GM21619 (cell line): ENCODE data around the gene CCDC50.

Source experiments
- ATAC-seq: cut with Tn5 transposase; IDR thresholded peaks from one replicate; pipeline ENCODE4 v1.9.1; 2021; ENCODE audit not compliant: unreplicated experiment

CCDC50 gene

DNA sequence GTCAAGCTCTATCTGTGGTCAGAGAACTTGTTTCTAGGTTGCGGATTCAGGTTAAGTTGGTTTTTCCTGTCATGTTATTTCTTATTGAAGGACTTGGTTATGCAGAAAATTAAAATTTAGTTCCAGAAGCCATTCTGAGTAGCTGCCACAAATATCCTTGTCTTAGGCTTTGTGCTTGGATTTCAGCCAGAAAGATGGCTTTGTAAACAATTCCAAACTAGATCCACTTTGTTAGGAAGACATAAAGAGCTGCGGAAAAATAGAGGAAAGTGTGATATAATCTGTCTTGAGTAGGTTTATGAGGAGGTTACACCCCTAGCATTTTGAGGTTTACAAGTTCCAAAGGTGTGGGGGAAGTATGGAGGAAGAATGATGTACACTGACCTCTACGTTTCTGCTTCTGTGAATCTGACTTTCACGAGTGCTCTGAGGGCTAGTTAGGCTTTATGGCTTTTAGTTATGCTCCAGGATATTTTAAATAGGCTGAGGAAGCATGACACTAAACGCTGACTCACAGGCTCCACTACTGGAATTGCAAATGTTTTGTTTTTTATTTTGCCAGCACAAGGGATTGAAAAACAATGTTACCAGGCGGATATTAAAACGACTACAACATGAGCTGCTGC lies 47.4 kb downstream of the CCDC50 start:
- ATAC-seq: no peak

DNA sequence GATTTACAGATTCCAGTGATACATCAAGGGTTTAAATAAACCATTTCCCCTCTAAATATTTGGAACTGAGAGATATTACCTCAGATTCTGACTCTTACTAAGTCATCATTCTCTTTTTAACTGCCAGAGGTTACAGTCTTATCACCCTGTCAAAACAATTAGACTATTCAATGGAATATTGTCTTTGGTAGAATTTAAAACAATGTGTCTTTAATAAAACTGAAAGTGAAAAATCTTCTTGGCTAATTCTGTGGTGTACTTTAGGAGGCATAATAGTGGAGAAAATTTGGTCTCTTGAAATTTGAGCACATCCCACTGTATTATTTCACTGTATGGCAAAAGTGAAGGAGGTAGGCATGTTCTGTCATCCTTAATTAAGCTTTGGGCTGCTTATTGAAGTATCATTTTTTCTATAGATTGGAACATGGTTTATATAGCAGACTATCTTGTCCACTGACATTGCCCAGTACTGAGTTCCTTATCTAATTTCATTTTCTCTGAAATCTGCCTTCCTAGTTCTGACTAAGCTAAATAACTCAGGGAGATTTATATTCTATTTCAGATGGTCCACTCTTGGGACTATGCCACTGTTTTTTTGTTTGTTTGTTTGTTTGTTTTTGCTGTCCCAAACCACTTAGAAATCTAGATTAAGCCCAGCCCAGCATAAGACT lies 49.1 kb downstream of the CCDC50 start:
- no peak for ATAC-seq

DNA sequence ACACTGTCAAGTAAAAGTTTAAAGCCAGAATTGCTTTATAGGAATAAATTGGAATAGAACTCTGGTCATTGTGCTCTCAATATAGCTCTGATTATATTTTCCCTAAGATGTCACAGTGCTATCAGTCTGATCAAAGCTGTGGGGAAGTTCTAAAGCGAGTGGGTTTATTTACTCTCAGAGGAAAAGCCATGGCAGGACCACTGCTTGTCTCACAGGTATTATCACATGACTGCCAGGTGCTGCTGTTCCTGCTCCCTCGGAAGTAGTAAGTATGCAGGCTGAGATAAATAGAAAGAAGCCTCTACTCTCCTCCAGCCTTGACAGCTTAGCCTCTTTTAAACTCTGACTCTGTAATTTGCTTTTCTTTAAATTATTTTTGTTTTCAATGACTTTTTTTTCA lies 50.3 kb downstream of the CCDC50 start:
- ATAC-seq: no peak

DNA sequence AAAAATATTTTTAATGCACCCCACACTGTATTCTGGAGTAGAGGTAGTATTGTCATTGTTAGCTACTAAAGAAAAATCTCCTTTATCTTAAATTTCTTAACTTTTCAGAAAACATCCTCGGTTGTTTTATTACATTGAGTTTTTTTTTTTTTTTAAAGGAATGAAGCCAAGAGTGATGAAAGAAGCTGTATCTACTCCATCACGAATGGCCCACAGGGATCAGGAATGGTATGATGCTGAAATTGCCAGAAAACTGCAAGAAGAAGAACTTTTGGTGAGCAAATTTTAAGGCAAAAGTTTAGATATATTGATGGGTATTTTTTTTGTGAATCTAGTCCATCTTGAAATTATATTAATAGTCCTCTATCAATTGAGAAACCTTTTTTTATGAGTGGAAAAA lies 50.8 kb downstream of the CCDC50 start:
- no peak for ATAC-seq

DNA sequence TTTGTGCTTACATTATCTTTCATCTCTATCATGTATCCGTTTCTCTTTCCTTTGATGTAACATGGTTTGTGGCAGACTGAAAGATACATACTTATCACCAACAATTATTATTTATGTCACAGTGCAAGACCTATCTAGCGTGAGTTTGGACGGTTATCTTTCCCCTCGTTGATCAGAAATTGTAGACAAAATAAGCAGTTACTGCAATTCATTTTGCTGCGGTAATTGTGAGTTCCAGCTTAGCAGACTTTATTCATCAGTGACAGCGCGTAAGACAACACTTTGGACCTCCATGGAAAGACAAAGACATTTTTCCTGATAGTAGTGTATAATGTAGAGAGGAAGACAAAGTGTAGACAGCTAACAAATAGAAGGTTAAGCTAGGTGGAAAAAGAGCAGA lies 52.1 kb downstream of the CCDC50 start:
- ATAC-seq: no peak

DNA sequence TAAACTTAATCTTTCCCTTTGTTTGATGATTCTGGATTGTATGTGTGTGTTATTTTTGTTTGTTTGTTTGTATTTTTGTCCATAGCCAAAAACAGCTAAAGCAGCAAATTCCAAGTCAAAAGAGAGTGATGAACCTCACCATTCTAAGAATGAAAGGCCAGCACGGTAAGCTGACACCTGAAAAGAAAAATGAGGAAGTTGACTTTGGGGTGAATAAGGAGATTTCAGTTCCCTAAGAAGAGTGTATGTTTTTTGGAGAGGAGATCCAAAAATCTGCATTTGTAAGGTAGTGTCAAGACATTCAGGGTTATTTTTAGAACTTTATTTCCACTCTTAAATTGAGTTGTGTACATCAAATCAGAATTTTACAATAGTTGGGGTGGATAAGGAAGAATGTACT lies 53.5 kb downstream of the CCDC50 start:
- ATAC-seq: no peak

DNA sequence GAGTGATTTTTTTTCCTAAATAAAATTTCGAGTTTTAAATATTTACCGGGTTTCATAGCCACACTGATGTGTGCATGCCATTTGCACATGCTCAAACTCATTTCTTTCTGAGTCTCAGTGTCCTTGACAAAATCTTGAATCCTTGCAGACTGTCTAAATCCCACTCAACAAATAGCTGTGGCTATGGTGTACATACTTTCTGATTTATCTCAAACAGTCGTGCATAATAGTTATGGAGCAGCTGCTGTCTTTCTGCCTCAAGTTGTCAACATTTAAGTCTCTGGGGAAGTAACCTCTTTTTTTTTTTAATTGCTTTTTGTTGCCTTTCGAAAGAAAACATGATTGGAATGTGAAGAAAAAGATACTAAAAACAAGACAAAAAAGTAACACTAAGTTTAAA lies 53.9 kb downstream of the CCDC50 start:
- no peak for ATAC-seq

DNA sequence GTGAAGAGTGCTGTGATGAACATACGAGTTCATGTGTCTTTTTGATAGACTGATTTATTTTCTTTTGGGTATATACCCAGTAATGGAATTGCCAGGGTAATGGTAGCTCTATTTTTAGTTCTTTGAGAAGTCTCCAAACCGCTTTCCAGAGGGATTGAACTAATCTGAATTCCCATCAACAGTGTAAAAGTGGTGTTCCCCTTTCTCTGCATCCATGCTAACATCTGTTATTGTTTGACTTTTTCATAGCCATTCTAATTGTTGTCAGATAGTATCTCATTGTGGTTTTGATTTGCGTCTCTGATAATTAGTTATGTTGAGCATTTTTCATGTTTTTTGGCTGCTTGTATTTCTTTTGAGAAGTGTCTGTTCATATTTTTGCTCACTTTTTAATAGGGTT lies 55.9 kb downstream of the CCDC50 start:
- no peak for ATAC-seq

DNA sequence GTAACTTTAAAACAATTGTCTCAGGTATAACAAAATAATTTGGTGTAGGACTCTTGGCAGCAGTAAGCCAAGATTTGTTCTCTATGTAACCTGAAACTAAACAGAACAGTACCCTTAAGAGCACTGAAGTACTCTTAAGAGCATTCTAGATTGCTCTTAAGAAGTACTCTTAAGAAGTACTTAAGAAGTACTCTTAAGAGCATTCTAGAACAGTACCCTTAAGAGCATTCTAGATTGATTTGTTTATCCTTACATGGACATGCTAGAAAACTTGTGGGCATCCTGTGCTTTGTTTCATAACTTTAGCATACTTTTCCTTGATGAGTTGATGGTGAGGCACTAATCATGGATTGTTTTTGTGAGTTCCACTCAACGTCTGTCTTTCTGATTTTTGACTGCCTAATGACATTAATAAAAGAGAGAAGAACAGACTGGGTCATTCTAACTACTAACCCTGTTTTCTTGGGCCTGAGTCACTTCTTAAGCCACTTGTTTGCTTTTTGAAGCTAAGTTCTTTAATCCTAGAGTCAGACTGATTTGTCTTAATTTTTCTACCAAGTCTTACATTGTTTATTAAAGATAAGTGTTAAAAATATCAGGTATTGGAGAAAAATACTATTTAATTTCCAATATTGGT lies 58.4 kb downstream of the CCDC50 start:
- ATAC-seq: no peak

DNA sequence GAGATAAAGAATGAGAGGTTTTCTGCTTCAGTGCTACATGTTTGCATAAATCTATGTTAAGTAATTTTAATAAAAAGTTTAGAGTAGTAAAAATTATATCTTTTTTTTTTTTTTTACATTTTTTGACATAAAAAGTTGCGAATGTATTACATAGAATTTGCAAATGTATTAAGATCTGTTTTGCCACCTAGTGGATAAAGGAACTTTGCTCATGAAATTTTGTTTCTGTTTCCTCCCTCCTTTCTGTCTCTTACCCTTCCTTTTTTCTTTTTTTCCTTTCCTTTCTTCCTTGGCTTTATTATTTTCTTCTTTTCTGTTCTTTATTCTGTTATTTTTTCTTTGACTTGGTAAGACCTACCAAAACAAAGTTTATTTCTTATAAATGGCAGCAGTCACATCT lies 59.6 kb downstream of the CCDC50 start:
- no peak for ATAC-seq

DNA sequence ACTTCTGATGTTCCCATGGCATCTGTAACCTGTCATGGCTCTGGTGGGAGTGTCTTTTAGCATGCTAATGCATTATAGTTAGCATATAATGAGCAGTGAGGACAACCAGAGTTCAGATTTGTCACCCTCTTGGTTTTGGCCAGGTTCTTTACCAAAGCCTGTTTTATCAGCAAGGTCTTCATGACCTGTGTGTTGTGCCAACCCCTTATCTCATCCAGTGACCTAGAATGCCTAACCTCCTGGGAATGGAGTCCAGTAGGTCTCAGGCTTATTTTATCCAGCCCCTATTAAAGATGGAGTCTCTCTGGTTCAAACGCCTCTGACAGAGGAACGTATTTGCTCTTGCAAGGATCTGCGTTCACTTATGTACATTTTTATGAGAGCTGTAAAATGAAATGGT lies 61.4 kb downstream of the CCDC50 start:
- no peak for ATAC-seq

DNA sequence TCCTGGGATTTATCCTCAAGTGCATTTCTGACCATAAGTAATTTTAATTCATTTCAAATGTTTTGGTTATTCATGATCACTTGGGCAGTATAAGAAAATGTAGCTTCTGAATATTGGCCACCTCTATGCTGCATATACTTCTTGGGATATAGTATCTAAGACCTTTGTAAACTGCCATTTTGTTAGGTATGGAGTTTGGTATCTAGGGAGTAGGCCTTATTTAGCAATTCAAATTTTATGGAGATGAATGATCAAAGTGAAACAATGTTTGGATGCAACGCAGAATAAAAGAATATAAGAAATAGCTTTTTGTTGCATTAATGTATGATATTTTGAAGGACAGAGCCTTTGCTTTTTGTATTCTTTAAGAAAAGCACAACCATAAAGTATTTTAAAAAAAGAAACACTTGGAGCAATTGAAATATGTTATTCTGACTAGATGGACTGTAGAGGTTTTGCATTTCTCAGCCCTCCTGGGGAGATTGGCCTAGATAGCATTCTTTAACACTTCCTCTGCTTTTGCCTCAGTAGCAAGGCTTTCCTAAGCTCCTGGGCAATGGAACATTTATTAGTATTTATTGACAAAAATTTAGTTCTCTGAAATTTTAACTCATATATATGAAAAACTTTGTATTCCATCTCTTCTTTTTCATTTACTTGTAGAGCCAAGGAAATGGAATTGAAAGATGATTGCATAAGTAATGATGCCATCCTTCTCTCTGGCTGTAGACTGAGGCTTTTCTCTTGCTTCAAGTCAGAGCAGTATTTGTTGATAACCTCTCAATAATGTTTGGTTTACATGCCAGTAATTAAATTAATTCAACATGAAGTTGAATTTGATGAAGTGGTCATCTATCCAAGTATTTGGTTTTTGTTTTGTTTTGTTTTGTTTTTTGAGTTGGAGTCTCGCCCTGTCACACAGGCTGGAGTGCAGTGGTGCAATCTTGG lies 62.9 kb downstream of the CCDC50 start:
- ATAC-seq: no peak

DNA sequence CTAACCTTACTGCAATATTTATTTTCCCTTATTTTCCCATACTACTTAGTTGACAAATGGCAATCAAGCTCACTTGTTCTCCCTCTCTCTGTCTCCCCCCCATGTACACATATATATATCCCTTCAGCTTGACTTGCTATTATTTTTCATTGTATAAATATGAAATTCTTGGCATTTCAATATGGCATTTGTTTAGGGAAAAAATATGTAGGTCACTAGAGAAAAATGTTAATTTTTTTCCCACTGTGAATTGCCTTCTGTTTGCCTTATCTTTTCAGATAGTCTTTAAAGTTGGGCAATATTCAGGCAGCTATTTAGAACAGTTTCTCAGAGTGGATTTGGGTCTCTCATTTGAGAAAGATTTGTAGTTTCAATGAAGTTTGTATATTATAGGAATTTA lies 64.0 kb downstream of the CCDC50 start:
- ATAC-seq: no peak

DNA sequence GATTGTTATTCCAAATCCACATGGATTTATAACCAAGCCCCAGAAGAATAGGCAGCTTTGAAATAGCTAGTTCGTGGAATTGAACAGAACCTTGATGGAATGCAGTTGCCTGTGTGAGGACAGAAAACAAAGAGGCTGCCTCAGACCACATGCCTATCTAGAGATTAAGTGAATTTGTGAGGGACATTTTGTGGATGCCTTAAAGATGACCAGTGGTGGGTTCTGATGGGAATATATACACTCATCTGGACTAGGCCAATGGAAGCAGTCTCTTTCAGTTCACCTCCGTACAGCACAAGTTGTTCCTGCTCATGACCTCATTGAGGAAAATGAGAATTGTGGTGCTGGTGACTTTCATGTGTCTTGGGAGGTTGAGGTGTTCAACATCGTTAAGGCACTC lies 68.6 kb downstream of the CCDC50 start:
- no peak for ATAC-seq

DNA sequence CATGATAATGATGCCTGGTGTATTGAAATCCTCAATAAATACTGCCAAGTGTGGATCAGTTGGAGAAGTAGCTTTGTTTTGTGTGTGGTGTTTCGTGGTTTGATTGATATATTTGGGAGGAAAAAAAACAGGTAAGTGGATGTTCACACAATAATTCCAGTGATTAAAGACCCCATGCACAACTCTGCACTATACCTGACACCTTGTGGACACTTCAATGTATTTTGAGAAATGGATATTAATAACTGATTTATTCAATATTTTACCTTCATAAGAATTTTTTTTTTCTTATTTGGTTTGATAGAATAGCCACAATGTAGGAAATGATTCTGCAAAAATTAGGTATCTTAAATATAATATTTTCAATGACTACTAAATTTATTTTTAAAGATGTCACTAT lies 69.4 kb downstream of the CCDC50 start:
- ATAC-seq: no peak

DNA sequence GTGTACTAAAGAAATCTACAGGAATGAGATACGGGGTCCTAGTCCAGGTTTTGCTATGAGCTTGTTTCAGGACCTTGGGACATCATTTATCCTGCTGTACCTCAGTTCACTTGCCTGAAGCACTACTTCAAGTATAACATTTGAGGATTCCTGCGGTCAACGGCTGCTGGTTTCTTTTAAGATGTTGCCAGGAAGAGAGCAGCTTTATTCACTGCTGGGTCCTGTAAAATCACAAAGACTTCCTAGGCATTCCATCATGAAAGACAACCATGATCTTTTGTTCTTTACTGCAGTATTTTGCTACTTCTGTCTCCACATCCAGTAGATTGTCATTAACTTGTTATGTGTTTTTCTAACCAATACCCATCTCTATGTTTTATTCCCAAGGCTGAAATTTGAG lies 70.7 kb downstream of the CCDC50 start:
- ATAC-seq: no peak

DNA sequence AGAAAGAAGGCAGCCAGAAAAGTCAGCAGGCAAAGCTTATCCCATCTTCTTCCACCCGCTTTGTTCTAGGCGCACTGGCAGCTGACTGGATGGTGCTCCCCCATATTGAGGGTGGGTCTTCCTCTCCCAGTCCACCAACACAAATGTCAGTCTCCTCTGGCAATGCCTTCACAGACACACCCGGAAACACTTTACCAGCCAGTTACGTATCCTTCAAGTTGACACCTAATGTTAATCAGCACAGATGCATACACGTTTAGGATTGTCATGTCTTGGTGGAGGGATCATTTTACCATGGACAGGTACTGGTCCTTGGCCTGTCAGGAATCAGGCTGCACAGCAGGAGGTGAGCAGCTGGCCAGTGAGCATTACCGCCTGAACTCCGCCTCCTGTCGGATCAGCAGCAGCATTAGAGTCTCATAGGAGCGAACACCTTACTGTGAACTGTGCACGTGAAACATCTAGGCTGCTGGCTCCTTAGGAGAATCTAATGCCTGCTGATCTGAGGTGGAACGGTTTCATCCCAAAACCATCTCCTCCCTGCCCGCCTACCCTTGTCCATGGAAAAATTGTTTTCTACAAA lies 72.7 kb downstream of the CCDC50 start:
- no peak for ATAC-seq

DNA sequence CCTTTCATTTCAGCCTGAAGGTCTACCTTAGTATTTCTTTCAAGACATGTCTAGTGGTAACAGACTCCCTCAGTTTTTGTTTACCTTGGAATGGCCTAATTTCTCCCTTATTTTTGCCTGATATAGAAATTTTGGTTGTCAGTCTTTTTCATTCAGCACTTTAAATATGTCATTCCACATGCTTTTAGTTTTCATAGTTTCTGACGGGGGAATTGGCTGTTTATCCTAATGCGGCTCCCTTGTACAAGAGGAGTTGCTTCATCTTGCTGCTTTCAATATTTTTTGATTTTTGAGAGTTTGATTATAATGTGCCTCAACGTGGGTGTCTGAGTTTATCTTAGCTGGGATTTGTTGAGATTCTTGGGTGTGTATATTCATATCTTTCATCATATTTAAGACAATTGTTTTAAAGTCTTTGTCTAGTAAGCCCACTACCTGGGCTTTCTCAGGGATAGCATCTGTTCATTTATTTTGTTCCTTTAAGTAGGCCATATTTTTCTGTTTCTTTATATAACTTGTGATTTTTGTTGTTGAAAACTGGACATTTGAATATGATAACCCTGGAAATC lies 80.7 kb downstream of the CCDC50 start:
- no peak for ATAC-seq

DNA sequence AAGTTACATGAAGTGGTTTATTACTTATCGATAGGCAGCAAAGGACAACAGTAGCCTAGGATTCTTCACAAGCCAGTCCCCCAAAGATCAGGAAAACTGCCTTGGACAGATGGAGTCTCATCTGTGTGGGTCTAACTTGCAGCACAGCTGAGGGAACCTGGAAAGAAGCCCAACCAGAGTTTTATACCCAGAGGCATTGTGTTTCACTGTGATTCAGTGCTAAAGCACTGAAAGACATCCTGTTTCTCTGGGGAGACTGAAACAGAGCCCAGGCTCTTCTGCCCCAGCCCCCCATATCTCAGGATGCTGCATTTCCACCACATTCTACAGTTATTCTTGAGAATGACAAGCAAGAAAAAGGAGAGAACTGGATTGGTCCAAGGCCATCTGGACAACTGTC lies 83.6 kb downstream of the CCDC50 start:
- ATAC-seq: no peak

DNA sequence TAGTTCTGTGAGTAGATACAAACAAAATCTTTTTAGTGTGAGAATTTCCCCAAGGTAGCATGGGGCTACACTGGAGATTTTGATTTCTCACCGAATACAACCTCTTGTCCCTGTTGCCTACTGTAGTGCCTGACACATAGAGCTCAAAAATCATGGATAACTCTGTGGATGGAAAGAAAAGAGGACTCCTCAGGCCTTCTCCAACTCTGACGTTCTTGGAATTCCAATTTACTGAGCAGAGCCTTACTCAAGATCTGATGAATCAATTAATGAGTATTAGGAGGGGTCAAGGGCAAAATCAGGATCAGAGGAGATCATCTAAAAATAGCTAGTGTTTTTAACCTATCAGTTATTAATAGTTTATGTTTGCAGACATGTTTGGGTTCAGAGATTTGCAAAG lies 85.1 kb downstream of the CCDC50 start:
- no peak for ATAC-seq

DNA sequence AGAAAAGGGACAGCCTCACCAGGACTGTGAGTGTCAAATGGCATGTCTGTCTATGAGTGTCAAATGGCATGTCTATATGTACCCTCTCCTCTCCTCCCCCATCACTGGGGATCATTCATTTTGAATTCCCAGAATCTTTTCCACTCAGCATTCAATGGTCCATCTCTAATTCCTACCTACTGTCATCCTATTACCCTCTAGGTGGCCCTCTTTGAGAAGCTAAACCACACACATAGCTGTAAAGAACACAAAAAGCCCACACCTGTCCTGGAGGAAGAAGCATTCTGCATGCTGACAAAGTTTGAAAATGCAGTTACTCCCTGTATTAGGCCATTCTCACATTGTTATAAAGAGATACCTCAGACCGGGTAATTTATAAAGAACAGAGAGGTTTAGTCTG lies 85.5 kb downstream of the CCDC50 start:
- ATAC-seq: no peak
